D721Med (cell line): ENCODE measurements around the gene KARS1.

ENCODE experiments used
- DNase-seq: peaks from one replicate; pipeline ENCODE4 v3.0.0; 2011; ENCODE audit warnings: low spot score; ENCODE audit not compliant: insufficient read length
- FAIRE-seq: peaks from 2 replicates; lab custom pipeline; 2011; peaks lifted over from hg19 to GRCh38; lab: Jason Lieb, UNC
- CTCF ChIP-seq: IDR thresholded peaks from 2 replicates; pipeline ENCODE4 v1.5.1; 2012; ENCODE audit warnings: mild to moderate bottlenecking, control low read depth; ENCODE audit not compliant: insufficient read depth; ENCODE audit errors: missing control alignments

The KARS1 gene

DNA sequence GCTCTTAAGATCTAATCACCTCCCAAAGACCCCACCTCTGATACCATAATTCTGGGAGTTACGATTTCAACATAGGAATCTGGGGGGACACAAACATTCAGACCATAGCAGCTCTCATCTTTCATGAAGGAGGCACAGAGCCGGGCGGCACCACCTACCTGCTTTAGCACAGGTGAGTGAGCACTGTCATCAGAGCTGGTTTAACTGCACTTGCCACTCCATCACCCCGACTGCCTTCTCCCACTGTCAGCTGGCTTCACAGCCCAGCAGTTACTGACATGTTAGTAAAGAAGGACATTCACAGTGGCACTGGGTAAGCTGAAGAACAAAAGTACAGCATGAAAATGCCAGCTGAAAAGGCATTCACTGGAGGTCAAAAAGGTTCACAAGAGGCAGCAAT lies 58.7 kb downstream of the KARS1 start:
- DNase-seq (no peak), FAIRE-seq (no peak)

DNA sequence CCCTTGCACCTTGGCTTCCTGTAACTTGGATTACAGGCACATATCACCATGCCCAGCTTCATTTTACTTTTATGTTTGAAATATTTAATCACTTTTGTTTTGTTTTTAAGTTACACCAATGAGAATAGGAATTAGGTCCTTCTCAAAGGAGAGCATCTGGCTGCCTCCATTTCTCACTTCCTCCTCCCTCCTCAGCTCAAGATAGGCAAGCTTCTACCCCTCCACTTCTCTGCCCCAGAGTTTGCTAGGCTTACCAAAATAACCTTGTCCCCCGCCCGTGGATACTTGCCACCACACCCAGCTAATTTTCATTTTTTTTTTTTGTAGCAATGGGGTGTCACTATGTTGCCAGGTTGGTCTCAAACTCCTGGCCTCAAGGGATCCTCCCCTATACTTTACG lies 63.4 kb downstream of the KARS1 start:
- TF ChIP-seq CTCF = no peak
- DNase-seq (no peak), FAIRE-seq (no peak)

More for the DNA sequence above, 58.7 kb downstream of the KARS1 start:
- no peak for TF ChIP-seq CTCF

GRCh38 chr16:75579281-75579834 lies 68.1 kb downstream of the KARS1 start:
- no peak for FAIRE-seq

DNA sequence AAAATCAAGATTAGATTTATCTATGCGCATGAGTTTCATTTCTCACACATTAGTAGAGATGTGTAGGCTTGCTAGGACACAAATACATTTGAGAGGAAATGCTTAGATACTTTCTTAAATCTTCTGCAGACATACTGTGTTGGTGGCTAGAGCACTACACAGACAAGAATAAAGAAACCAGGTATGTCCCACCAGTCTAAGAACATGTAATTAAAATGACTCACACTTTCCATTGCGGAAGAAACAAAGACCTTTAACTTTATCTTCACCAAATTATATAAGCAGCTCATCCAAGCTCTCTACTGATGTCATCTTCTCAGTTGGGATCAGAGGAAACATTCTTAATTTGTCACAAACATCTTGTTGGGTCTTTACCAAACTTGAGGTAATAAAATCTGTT lies 68.7 kb downstream of the KARS1 start:
- no peak for FAIRE-seq
- TF ChIP-seq CTCF = no peak
- no peak for DNase-seq

More at GRCh38 chr16:75579281-75579834, 68.1 kb downstream of the KARS1 start:
- TF ChIP-seq CTCF = no peak
- DNase-seq = no peak

GRCh38 chr16:75578212-75578611 lies 69.3 kb downstream of the KARS1 start:
- DNase-seq = no peak
- TF ChIP-seq CTCF = no peak
- FAIRE-seq = no peak
